ENCODE data around the gene ETS2.
A peak's percentile ranks its signal among the peaks of the same experiment; 100 is the strongest.

Gene ETS2

DNA sequence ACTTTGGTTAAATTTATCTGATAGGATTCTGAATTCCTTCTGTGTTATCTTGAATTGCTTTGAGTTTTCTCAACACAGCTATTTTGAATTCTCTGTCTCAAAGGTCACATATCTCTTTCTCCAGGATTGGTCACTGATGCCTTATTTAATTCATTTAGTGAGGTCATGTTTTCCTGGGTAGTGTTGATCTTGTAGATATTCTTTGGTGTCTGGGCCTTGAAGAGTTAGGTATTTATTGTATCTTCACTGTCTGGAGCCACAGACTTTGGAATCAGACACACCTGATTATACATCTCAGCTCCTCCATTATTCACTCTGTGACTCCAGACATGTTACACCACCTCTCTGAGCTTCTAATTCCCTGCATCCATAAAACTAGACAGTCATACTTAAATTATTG, 34.2 kb upstream of the ETS2 start:
- DNase-seq (no peak), ATAC-seq (replicated peaks) (no peak)
- Mint-ChIP-seq H3K9me3 (no peaks in the 10 kb centered on the region), H3K36me3 (ENCODE audit: insufficient read depth) (peaks cover 3% of the 10 kb centered on the region), H3K27ac (no peak overlapping the region), H3K4me3 (no peak overlapping the region), H3K27me3 (peaks cover 14 to 19% of the 10 kb centered on the region in 2 donors), H3K4me1 (ENCODE audit: low read depth in 2 of 2) (peaks cover 19 to 24% of the 10 kb centered on the region in 2 donors)

DNA sequence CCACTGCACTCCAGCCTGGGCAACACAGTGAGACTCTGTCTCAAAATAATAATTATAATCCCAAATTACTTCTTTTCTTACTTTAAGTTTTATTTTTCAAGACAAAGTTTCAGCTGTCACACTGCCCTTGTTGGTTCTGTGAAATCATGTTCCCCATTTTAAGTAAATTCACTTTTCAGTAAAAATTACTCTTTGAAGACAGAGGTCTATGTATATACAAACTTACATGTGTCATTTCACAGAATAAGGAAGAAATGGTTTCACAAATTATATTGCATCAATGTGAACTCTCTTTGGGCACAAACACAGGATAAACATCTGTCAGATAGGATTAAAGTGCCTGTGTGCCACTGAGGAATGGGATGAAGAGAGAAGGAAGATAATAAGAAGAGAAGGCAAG, 33.1 kb upstream of the ETS2 start:
- Mint-ChIP-seq H3K36me3 (ENCODE audit: insufficient read depth) (no peaks in the 10 kb centered on the region), H3K4me1 (ENCODE audit: low read depth in 2 of 2) (peaks cover 19 to 22% of the 10 kb centered on the region in 2 donors), H3K4me3 (no peak overlapping the region), H3K27ac (no peak overlapping the region), H3K9me3 (no peaks in the 10 kb centered on the region), H3K27me3 (peaks cover 14 to 19% of the 10 kb centered on the region in 2 donors)
- no peak for ATAC-seq (replicated peaks)
- no peak for DNase-seq

DNA sequence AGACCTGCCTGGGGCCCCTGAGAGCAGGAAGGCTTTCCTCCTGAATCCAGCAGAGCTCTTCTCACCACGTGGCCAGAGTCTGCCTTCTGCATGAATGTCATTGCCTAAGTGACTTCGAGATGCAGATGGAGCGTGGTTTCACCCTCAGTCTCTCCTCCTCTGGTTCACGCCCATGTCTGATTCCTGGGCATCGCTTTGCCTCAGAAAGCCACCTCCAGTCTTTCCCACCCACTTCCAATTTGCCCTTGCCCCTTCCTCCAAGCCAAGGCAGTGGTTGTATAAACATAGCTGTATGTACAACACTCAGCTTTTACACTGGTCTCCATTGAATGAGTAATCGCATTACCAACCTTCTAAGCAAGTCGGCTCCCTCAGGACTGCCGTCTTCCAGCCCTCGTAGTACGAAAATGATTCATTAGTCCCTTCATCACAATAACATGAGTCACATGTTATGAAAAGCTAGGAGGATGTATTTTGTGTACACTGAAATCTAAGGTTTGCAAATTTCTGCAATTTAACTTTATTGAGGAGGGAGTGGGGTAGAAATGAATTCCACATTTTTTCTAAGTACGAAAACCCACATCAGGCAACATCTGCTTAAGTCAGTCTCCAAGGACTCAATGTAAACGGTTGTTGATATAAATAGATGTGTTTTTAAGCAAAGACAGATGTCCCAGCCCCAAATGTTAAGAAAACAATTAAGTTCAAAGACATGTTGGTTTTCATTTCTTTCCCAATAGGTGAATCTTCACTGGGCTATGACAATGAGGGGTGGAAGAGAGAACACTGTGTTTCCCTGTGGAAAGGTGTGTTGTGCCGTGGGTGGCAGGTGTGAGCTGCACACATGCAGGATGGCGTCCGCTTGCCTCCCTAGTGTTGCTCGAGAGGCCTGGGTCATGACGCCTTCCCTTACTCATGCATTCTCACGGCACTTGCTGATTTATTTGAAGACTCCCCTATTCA, 32.3 kb upstream of the ETS2 start:
- no peak overlapping the region for H3K27ac Mint-ChIP-seq
- H3K9me3 Mint-ChIP-seq, result no peaks in the 10 kb centered on the region
- peaks cover 18 to 19% of the 10 kb centered on the region in 2 donors for H3K4me1 Mint-ChIP-seq (ENCODE audit: low read depth in 2 of 2)
- no peak overlapping the region for H3K4me3 Mint-ChIP-seq
- peaks cover 14 to 19% of the 10 kb centered on the region in 2 donors for H3K27me3 Mint-ChIP-seq
- ATAC-seq (replicated peaks) (no peak), DNase-seq (no peak)
- H3K36me3 Mint-ChIP-seq (ENCODE audit: insufficient read depth), result no peaks in the 10 kb centered on the region

DNA sequence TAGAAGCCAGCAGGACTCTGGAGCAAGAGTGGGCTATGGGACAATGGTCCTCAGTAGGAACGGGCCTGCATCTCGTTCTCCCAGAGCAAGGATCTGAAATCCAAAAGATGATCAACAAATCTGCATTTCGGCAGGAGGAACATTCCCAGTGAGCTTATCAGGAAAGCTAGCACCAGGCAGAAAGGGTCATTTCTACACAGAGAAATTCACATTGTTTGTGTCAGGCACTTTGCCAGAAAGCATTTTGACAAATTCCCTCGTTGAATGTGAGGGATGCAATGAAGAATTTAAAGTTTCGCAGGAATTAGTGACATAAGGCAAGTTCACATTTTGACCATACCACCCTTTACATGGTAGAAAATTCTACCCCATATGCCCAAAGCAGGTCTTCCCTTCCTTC, 31.6 kb upstream of the ETS2 start:
- Mint-ChIP-seq H3K36me3 (ENCODE audit: insufficient read depth) (no peaks in the 10 kb centered on the region), H3K27ac (no peak overlapping the region), H3K4me1 (ENCODE audit: low read depth in 2 of 2) (peaks cover 11 to 13% of the 10 kb centered on the region in 2 donors), H3K27me3 (peaks cover 14 to 19% of the 10 kb centered on the region in 2 donors), H3K4me3 (no peak overlapping the region), H3K9me3 (peaks cover 0 to 1% of the 10 kb centered on the region in 2 donors)
- ATAC-seq (replicated peaks) (no peak), DNase-seq (no peak)

DNA sequence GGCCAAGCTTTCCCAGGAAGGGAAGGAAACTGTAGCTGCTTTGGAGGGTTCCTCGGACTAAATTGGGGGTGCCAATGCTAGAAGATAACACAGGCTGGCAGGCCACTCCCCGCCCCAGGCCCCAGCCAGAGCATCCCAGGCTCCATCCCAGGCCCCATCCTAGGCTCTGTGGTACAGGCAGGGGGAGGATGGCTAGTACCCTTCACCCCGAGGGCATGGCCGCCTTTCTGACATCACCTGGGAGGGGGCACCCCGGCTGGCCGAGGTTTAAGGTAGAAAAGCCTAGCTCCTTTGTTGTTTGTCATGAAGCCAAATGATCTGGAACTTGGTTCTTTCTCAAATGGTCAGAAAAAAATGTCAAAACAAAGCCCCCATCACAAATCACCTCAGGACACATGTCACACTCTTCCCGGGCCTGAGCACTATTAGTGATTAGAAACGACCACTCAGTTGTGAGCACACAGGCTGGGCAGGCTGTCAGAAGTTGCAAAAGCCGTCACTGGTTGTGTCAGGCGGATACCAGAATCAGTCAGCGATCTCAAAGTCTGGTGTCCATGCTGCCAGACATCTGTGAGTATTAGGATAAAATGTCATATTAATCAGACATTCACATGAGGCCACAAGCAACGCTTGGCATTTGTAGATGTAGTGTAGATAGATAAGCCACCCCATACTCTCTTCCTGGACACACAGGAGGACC, 31.0 kb upstream of the ETS2 start:
- DNase-seq (no peak), ATAC-seq (replicated peaks) (no peak)
- H3K9me3 Mint-ChIP-seq, result peaks cover 0 to 1% of the 10 kb centered on the region in 2 donors
- H3K4me3 Mint-ChIP-seq, result no peak overlapping the region
- H3K4me1 Mint-ChIP-seq (ENCODE audit: low read depth in 2 of 2), result peaks cover 7 to 10% of the 10 kb centered on the region in 2 donors
- no peaks in the 10 kb centered on the region for H3K36me3 Mint-ChIP-seq (ENCODE audit: insufficient read depth)
- H3K27me3 Mint-ChIP-seq, result peaks cover 14 to 19% of the 10 kb centered on the region in 2 donors
- no peak overlapping the region for H3K27ac Mint-ChIP-seq

DNA sequence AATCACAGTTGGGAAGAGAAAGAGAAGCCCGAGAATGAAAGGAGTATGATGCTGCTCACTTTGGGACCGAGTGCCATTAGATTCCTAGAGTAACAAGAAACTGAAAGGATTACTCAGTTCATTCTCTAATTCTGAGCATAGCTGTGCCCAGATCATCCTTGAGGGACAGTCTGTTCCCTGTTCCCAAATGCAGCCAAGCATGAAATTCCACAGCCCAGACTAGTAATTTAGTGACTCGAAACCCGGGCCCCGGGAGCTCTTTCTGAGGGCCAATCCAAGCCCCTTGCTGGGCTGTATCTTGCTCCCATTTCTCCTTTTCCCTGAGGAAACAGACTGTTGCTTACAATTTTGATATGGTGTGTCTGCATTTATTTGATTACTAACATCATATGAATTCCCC, 30.0 kb upstream of the ETS2 start:
- peaks cover 0 to 1% of the 10 kb centered on the region in 2 donors for H3K9me3 Mint-ChIP-seq
- no peaks in the 10 kb centered on the region for H3K36me3 Mint-ChIP-seq (ENCODE audit: insufficient read depth)
- H3K4me1 Mint-ChIP-seq (ENCODE audit: low read depth in 2 of 2), result peaks cover 7 to 10% of the 10 kb centered on the region in 2 donors
- H3K27ac Mint-ChIP-seq, result no peak overlapping the region
- DNase-seq (no peak), ATAC-seq (replicated peaks) (no peak)
- no peak overlapping the region for H3K4me3 Mint-ChIP-seq
- H3K27me3 Mint-ChIP-seq, result peaks cover 14 to 19% of the 10 kb centered on the region in 2 donors

DNA sequence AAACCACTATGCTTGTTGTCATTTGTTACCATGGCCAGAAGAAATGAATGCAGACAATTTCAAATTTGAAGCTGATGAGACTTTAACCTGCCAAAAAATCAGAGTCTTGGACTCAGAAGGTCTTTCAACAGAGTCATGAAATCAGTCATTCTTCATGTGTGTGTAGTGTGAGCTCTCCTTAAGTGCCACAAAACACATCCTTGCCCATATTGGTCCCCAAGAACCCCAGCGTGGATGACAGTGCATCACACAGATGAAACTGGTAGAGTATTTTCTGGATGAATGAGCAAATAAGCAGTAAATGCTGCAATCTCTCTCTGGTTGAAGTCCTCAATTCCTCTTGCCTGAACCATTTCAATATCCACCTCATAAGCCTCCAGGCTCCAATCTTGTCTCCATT, 28.7 kb upstream of the ETS2 start:
- Mint-ChIP-seq H3K4me1 (ENCODE audit: low read depth in 2 of 2) (peaks cover 10% of the 10 kb centered on the region in 2 donors), H3K27me3 (peaks cover 14 to 27% of the 10 kb centered on the region in 2 donors), H3K27ac (peak overlapping the region in 1 of 2 donors; percentile 7), H3K4me3 (no peak overlapping the region), H3K9me3 (peaks cover 1 to 6% of the 10 kb centered on the region in 2 donors), H3K36me3 (ENCODE audit: insufficient read depth) (no peaks in the 10 kb centered on the region)
- no peak for DNase-seq
- ATAC-seq (replicated peaks), result no peak

DNA sequence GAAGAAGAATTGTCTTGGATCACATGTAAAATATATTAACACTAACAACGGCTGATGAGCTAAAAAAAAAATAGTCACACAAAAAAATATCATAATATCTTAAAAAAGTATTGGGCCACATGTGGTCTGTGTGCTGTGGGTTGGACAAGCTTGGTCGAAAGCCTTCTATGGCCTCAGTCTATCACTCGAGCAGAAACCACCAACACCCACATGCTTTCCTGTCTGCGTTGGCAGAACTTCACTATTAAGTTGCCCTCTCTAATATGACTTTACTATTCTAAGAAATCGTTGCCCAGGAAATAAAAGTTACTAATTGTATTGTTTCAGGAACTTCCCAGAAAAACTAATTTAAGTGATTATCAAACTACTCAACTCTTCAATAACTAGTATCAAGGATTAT, 28.2 kb upstream of the ETS2 start:
- DNase-seq (no peak), ATAC-seq (replicated peaks) (peak; percentile 93)
- Mint-ChIP-seq H3K4me1 (ENCODE audit: low read depth in 2 of 2) (peaks cover 10% of the 10 kb centered on the region in 2 donors), H3K27ac (peak overlapping the region in 1 of 2 donors; percentile 7), H3K27me3 (peaks cover 14 to 26% of the 10 kb centered on the region in 2 donors), H3K4me3 (peak overlapping the region in 1 of 2 donors; percentile 4), H3K9me3 (peaks cover 1 to 11% of the 10 kb centered on the region in 2 donors), H3K36me3 (ENCODE audit: insufficient read depth) (no peaks in the 10 kb centered on the region)

DNA sequence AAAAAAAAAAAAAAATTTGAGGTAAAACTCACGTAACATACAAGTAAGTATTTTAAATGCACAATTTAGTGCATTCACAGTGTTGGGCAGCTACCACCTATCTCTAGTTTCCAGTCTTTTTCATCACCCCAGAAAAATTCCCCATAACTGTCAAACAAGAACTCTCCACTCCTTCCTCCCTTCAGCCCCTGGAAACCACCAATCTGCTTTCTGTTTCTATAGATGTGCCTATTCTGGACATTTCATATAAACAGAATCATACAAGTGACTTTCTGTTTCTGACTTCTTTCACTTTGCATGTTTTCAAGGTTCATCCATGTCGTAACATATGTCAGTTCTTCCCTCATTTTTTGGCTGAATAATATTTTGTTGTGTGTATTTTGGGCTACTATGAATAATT, 24.9 kb upstream of the ETS2 start:
- no peak overlapping the region for H3K27ac Mint-ChIP-seq
- peaks cover 10% of the 10 kb centered on the region in 2 donors for H3K4me1 Mint-ChIP-seq (ENCODE audit: low read depth in 2 of 2)
- H3K4me3 Mint-ChIP-seq, result no peak overlapping the region
- ATAC-seq (replicated peaks) (no peak), DNase-seq (no peak)
- peaks cover 1 to 15% of the 10 kb centered on the region in 2 donors for H3K9me3 Mint-ChIP-seq
- H3K36me3 Mint-ChIP-seq (ENCODE audit: insufficient read depth), result peaks cover 2% of the 10 kb centered on the region
- peaks cover 6 to 10% of the 10 kb centered on the region in 2 donors for H3K27me3 Mint-ChIP-seq

DNA sequence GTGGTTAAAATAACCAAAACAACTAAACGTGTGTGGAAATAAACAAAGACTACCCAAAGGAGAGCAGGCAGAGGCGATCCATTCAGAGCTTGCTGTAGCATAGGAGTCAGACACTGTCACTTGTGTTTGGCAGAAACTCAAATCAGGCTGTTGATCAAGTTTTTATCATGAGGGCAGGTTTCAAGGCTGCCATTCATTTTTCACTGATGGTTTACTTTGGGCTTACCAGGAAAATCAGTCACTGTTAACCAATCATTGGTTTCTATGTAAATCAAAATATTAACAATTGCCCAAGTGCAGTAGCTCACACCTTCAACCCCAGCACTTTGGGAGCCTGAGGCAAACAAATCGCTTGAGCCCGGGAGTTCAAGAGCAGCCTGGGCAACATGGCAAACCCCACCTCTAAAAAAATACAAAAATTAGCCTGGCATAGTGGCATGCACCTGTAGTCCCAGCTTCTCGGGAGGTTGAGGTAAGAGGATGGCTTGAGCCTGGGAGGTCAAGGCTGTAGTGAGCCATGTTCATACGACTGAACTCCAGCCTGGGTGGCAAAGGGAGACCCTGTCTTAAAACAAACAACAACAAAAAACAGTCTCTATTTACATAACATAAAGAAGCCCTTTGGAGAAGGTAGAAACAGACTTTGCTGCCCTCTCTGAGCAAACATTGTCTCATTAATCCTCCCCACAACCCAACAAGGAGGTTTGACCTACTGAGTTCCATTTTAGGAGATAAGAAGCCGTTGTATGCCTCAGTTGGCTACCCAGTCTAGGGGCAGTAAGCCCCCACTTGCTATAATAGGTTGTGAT, 21.1 kb upstream of the ETS2 start:
- Mint-ChIP-seq H3K9me3 (peaks cover 0 to 15% of the 10 kb centered on the region in 2 donors), H3K4me1 (ENCODE audit: low read depth in 2 of 2) (peaks cover 0 to 3% of the 10 kb centered on the region in 2 donors), H3K27me3 (peaks cover 0 to 10% of the 10 kb centered on the region in 2 donors), H3K27ac (no peak overlapping the region), H3K4me3 (no peak overlapping the region), H3K36me3 (ENCODE audit: insufficient read depth) (peaks cover 2% of the 10 kb centered on the region)
- DNase-seq (no peak), ATAC-seq (replicated peaks) (no peak)

DNA sequence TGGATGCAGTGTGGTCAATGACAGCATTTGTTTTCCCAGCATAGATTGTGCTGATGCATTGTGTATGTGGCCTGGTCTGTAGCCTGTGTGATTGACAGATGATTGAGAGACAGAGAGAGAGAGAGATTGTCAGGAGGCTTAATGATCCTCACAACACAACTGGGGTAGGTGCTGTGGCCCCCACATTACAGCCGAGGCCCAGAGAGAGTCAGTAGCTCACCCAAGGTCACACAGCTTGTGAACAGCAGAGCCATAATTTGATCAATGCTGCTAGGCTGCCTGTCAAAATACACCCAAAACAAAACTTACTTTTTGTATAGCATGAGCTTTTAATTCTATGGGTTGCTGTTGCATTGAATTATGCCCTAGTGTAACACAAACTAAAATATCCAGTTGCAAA, 20.2 kb upstream of the ETS2 start:
- H3K9me3 Mint-ChIP-seq, result peaks cover 0 to 15% of the 10 kb centered on the region in 2 donors
- ATAC-seq (replicated peaks), result no peak
- DNase-seq, result no peak
- H3K4me3 Mint-ChIP-seq, result no peak overlapping the region
- peaks cover 0 to 10% of the 10 kb centered on the region in 2 donors for H3K27me3 Mint-ChIP-seq
- H3K4me1 Mint-ChIP-seq (ENCODE audit: low read depth in 2 of 2), result peaks cover 0 to 3% of the 10 kb centered on the region in 2 donors
- peaks cover 2% of the 10 kb centered on the region for H3K36me3 Mint-ChIP-seq (ENCODE audit: insufficient read depth)
- no peak overlapping the region for H3K27ac Mint-ChIP-seq

DNA sequence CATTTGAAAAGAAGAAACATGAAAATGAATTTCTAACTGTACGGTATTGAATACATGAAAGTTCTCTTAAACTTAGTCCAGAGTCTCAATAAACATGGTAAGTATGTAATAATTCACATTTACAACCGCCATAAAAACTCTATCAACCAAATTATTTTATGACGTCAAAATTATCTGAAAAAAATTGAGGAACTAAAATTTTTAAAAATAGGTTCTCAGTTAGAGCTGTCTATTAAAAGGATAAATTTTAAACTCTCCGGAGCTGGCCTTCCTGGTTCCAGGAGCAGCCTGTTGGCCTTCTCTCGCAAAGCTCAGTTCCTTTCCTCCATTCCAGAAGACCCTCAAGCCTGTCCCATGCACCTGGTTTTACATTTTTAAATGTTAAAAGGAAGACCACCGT, 18.7 kb upstream of the ETS2 start:
- peaks cover 0 to 2% of the 10 kb centered on the region in 2 donors for H3K27me3 Mint-ChIP-seq
- H3K4me3 Mint-ChIP-seq, result no peak overlapping the region
- DNase-seq, result no peak
- H3K27ac Mint-ChIP-seq, result no peak overlapping the region
- ATAC-seq (replicated peaks), result no peak
- no peaks in the 10 kb centered on the region for H3K4me1 Mint-ChIP-seq (ENCODE audit: low read depth in 2 of 2)
- peaks cover 0 to 9% of the 10 kb centered on the region in 2 donors for H3K9me3 Mint-ChIP-seq
- peaks cover 2% of the 10 kb centered on the region for H3K36me3 Mint-ChIP-seq (ENCODE audit: insufficient read depth)

All from effector memory CD8-positive, alpha-beta T cell (primary cell).